ENCODE data around the gene KLF4.

DNA sequence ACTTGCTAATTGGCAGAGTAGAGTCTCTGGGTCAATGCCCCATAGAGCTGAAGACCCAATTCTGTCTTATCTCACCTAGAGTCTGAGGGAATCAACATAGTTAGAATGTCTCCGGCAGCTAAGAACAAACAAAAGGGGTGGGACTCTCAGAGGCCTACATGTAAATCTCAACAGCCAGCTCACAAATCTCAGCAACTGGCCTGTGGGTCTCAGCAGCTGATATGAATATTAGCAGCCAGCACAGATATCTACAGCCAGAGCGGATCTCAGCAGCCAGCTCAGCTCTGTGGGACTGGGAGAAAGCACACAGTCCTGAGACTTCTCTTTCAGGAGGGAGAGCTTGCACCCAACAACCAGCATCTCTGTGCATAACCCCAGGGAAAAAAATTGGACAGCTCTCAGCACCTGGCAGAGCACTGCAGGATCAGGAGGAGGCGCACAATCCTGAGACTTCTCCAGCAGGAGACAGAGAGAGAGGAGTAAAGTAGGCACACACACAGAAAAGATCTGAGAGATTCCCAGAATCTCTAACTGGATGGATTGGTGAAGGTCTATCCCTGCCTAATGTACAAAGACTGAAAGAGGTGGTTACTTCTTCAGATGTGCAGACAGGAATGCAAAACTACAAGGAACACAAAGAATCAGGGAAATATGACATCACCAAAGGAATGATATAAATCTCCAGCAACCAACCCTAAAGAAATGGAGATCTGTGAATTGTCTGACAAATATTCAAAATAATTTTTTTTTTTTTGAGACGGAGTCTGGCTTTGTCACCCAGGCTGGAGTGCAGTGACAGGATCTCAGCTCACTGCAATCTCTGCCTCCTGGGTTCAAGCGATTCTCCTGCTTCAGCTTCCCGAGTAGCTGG lies 29.2 kb downstream of the KLF4 start:
- TF ChIP-seq, protein P1, sequence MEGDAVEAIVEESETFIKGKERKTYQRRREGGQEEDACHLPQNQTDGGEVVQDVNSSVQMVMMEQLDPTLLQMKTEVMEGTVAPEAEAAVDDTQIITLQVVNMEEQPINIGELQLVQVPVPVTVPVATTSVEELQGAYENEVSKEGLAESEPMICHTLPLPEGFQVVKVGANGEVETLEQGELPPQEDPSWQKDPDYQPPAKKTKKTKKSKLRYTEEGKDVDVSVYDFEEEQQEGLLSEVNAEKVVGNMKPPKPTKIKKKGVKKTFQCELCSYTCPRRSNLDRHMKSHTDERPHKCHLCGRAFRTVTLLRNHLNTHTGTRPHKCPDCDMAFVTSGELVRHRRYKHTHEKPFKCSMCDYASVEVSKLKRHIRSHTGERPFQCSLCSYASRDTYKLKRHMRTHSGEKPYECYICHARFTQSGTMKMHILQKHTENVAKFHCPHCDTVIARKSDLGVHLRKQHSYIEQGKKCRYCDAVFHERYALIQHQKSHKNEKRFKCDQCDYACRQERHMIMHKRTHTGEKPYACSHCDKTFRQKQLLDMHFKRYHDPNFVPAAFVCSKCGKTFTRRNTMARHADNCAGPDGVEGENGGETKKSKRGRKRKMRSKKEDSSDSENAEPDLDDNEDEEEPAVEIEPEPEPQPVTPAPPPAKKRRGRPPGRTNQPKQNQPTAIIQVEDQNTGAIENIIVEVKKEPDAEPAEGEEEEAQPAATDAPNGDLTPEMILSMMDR (IDR thresholded peaks at IDR 0.05), result no peak
- TF ChIP-seq EP300 (IDR thresholded peaks at IDR 0.05), result no peak
- no peak for TF ChIP-seq POLR2AphosphoS5 (IDR thresholded peaks at IDR 0.05)
- no peak for TF ChIP-seq POLR2A (IDR thresholded peaks at IDR 0.05)

Measured in upper lobe of left lung (tissue), 4 donors.